HEK293T (cell line): ENCODE results near the gene KRT3.

Experiments used
- CTCF ChIA-PET: fragments of 350-600 bp; formaldehyde crosslinking; extraction: SDS; loops from one replicate; lab custom pipeline; 2021; ENCODE audit warnings: antibody characterized with exemption, inconsistent platforms; lab: Yijun Ruan, JAX
- POLR2A ChIA-PET: fragments of 350-600 bp; formaldehyde crosslinking; extraction: SDS; loops from one replicate; lab custom pipeline; 2020; ENCODE audit warnings: antibody characterized with exemption, inconsistent platforms; lab: Yijun Ruan, JAX
- DNase-seq: peaks from one replicate; pipeline ENCODE4 v3.0.0; 2012; ENCODE audit warnings: mixed read lengths; ENCODE audit errors: extremely low spot score
- ARNT ChIP-seq: fragments of 450-650 bp; IDR thresholded peaks from 2 replicates; pipeline ENCODE4 v1.6.1; 2017; ENCODE audit warnings: mild to moderate bottlenecking
- BHLHE40 ChIP-seq: fragments of 450-650 bp; IDR thresholded peaks from 2 replicates; pipeline ENCODE4 v1.6.1; 2016; ENCODE audit warnings: mild to moderate bottlenecking, moderate library complexity, borderline replicate concordance
- CTBP1 ChIP-seq: fragments of 450-650 bp; IDR thresholded peaks from 2 replicates; pipeline ENCODE4 v1.6.1; 2016; ENCODE audit warnings: borderline replicate concordance
- ELF4 ChIP-seq: fragments of 450-650 bp; IDR thresholded peaks from 2 replicates; pipeline ENCODE4 v1.6.1; 2017; ENCODE audit warnings: antibody characterized with exemption
- FOXA1 ChIP-seq: fragments of 450-650 bp; IDR thresholded peaks from 2 replicates; pipeline ENCODE4 v1.6.1; 2016; ENCODE audit warnings: mild to moderate bottlenecking
- FOXK2 ChIP-seq: fragments of 450-650 bp; IDR thresholded peaks from 2 replicates; pipeline ENCODE4 v1.6.1; 2016; ENCODE audit warnings: mild to moderate bottlenecking
- FOXM1 ChIP-seq: fragments of 450-650 bp; IDR thresholded peaks from 2 replicates; pipeline ENCODE4 v1.6.1; 2017; ENCODE audit warnings: mild to moderate bottlenecking, borderline replicate concordance
- HDGF ChIP-seq: fragments of 450-650 bp; IDR thresholded peaks from 2 replicates; pipeline ENCODE4 v1.6.1; 2017; ENCODE audit warnings: antibody characterized with exemption, borderline replicate concordance
- L3MBTL2 ChIP-seq: fragments of 450-650 bp; conservative IDR thresholded peaks from 2 replicates; pipeline ENCODE4 v1.6.1; 2016; ENCODE audit warnings: mild to moderate bottlenecking
- LEF1 ChIP-seq: fragments of 450-650 bp; IDR thresholded peaks from 2 replicates; pipeline ENCODE4 v1.6.1; 2017; ENCODE audit warnings: mild to moderate bottlenecking, borderline replicate concordance
- NFRKB ChIP-seq: fragments of 450-650 bp; IDR thresholded peaks from 2 replicates; pipeline ENCODE4 v1.6.1; 2016; ENCODE audit warnings: mild to moderate bottlenecking, moderate library complexity
- SP1 ChIP-seq: fragments of 450-650 bp; IDR thresholded peaks from 2 replicates; pipeline ENCODE4 v1.6.1; 2017
- SUZ12 ChIP-seq: fragments of 450-650 bp; IDR thresholded peaks from 2 replicates; pipeline ENCODE4 v1.6.1; 2016; ENCODE audit warnings: mild to moderate bottlenecking
- TARDBP ChIP-seq: fragments of 450-650 bp; IDR thresholded peaks from 2 replicates; pipeline ENCODE4 v1.6.1; 2016
- ZNF384 ChIP-seq: fragments of 450-650 bp; IDR thresholded peaks from 2 replicates; pipeline ENCODE4 v1.6.1; 2016
- TF ChIP-seq, protein P1 (sequence below): fragments of 450-650 bp; IDR thresholded peaks from 2 replicates; pipeline ENCODE4 v1.6.1; 2016

Gene KRT3

GRCh38 chr12:52805000-52805399, 9.1 kb upstream of the KRT3 start:
- CTCF ChIA-PET, result interaction anchor here (0.6 kb wide), 1 partner anchor 275 kb away, joined by 3 read pairs; no protein-coding TSS in a partner anchor
- DNase-seq, result no peak

DNA sequence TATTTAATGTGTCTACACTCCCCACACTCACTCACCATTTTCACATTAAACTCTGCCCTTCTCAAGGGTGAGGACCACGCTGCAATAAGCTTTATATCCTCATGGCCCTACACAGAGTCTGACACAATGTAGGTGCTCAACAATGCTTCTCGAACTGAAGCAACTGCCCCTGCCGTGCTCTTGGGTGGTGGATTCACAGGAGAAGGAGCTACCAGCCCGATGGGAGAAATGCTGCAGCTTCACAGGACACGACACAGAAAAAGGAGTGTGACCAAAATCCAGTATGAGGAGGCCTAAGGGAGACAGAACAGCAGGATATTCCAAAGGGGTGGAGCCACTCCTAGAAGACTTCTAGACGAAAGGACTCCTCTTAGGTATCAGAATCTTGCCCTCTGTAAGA, 6.5 kb upstream of the KRT3 start:
- DNase-seq, result no peak
- no peak for TF ChIP-seq HDGF
- TF ChIP-seq ARNT, result no peak
- no peak for TF ChIP-seq TARDBP
- TF ChIP-seq FOXA1, result no peak
- TF ChIP-seq CTBP1, result no peak
- TF ChIP-seq SUZ12, result no peak
- TF ChIP-seq NFRKB, result no peak
- no peak for TF ChIP-seq ZNF384
- no peak for TF ChIP-seq LEF1
- no peak for TF ChIP-seq BHLHE40
- no peak for TF ChIP-seq FOXM1
- TF ChIP-seq, protein P1, sequence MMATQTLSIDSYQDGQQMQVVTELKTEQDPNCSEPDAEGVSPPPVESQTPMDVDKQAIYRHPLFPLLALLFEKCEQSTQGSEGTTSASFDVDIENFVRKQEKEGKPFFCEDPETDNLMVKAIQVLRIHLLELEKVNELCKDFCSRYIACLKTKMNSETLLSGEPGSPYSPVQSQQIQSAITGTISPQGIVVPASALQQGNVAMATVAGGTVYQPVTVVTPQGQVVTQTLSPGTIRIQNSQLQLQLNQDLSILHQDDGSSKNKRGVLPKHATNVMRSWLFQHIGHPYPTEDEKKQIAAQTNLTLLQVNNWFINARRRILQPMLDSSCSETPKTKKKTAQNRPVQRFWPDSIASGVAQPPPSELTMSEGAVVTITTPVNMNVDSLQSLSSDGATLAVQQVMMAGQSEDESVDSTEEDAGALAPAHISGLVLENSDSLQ, result no peak
- TF ChIP-seq SP1, result no peak
- ChIA-PET CTCF (interaction anchor here (0.9 kb wide), 1 partner anchor 11 kb away, joined by 3 read pairs; no protein-coding TSS in a partner anchor), POLR2A (no interaction called here)

More at GRCh38 chr12:52805000-52805399, 9.1 kb upstream of the KRT3 start:
- POLR2A ChIA-PET, result no interaction called here
- TF ChIP-seq ELF4 (no peak), SP1 (no peak), CTBP1 (no peak), HDGF (no peak), SUZ12 (no peak), NFRKB (no peak), ARNT (no peak), ZNF384 (no peak), FOXA1 (no peak), TARDBP (no peak), BHLHE40 (no peak), FOXM1 (no peak), L3MBTL2 (no peak), FOXK2 (no peak), LEF1 (no peak)
- TF ChIP-seq, protein P1, result no peak

DNA sequence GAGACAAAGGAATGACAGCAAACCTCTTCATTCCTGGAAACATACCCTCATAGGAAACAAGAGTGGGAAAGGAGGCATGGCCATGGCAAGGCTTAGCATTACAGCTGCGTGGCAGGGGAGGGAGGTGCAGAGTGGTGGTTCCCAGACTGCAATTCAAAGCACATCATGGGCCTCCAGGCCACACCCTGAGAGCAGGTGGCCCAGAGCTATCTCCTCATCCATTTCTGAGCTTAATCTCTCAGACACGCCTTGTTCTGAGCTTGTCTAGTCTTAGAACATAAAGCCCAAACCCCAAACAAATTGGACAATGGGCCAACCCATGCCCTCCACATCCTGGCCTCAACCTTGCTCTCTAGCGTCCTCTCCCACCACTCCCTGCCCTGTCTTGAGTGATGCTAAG, 5.9 kb upstream of the KRT3 start:
- CTCF ChIA-PET, result interaction anchor here (0.9 kb wide), 1 partner anchor 11 kb away, joined by 3 read pairs; no protein-coding TSS in a partner anchor

GRCh38 chr12:52800259-52800917, 4.5 kb upstream of the KRT3 start:
- CTCF ChIA-PET, result no interaction called here
- DNase-seq, result no peak
- TF ChIP-seq HDGF (no peak), SP1 (no peak), LEF1 (no peak), FOXA1 (no peak), SUZ12 (no peak), FOXM1 (no peak), CTBP1 (no peak), L3MBTL2 (no peak), NFRKB (no peak), ELF4 (no peak), ARNT (no peak), FOXK2 (no peak), BHLHE40 (no peak)
- TF ChIP-seq, protein P1, result no peak
- POLR2A ChIA-PET, result no interaction called here

More for the DNA sequence above, 5.9 kb upstream of the KRT3 start:
- DNase-seq, result no peak
- TF ChIP-seq CTBP1, result no peak
- TF ChIP-seq HDGF, result no peak
- no peak for TF ChIP-seq SUZ12
- TF ChIP-seq FOXM1, result no peak
- TF ChIP-seq BHLHE40, result no peak
- no peak for TF ChIP-seq FOXK2
- TF ChIP-seq ELF4, result no peak
- TF ChIP-seq LEF1, result no peak
- TF ChIP-seq, protein P1, result no peak
- no peak for TF ChIP-seq L3MBTL2
- no peak for TF ChIP-seq ZNF384
- no peak for TF ChIP-seq TARDBP
- TF ChIP-seq ARNT, result no peak
- POLR2A ChIA-PET, result no interaction called here

- TF ChIP-seq ARNT (no peak), ELF4 (no peak), NFRKB (no peak), CTBP1 (no peak), TARDBP (no peak), FOXK2 (no peak), FOXA1 (no peak), FOXM1 (no peak), LEF1 (no peak), L3MBTL2 (no peak), HDGF (no peak), BHLHE40 (no peak), ZNF384 (no peak), SP1 (no peak), SUZ12 (no peak)
- TF ChIP-seq, protein P1, result no peak
- DNase-seq, result no peak
- CTCF ChIA-PET, result no interaction called here
- POLR2A ChIA-PET, result no interaction called here
Observed at GRCh38 chr12:52799505-52800211, 3.7 kb upstream of the KRT3 start.
